Stimulated activated CD8-positive, alpha-beta memory T cell treated with anti-CD3 and anti-CD28 coated beads, Interleukin-2, amount 100 ng/mL, for 1 hour (primary cell): Measurements from ENCODE around the gene CCL2.
"Not testable (repeated sequence)": the region's sequence is repeated elsewhere in the genome, so short reads cannot be mapped to it uniquely, and the experiment has no call there.

Experiments used
- DNase-seq, 2 donors: peaks; one replicate each; pipeline ENCODE4 v3.0.0-alpha.2; 2020; ENCODE audit warnings: low read depth in 2 of 2

The CCL2 gene

DNA sequence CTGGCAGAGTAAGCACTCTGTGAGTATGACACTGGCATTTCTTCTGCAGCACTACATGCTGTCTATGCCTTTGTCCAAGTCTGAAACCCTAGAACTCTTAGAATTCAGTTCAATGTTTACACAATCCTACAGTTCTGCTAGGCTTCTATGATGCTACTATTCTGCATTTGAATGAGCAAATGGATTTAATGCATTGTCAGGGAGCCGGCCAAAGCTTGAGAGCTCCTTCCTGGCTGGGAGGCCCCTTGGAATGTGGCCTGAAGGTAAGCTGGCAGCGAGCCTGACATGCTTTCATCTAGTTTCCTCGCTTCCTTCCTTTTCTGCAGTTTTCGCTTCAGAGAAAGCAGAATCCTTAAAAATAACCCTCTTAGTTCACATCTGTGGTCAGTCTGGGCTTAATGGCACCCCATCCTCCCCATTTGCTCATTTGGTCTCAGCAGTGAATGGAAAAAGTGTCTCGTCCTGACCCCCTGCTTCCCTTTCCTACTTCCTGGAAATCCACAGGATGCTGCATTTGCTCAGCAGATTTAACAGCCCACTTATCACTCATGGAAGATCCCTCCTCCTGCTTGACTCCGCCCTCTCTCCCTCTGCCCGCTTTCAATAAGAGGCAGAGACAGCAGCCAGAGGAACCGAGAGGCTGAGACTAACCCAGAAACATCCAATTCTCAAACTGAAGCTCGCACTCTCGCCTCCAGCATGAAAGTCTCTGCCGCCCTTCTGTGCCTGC lies at the start of gene CCL2:
CCL2 (plus strand) TSS at position 635 of the 730 bp plus-strand sequence; CDS start at position 700, 65 bp downstream.
- no peak for DNase-seq

DNA sequence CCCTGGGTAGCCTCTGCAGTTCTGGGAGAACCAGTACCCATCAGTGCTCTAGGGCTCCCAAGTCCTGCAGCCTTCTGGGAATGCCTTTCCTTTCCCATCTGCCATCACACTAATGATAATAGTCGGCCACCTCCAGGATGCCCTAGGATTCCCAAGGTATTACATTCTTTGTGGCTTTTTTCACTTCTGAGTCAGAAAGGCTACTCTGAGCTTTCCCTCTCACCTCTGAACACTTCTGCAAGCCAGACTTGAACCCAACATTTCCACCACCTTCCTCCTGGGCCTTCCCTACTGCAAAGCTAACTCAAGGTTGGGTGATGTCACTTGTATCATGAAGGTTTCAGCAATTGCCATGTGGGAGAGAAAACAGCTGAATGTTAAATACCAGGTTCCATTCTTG lies 49.7 kb upstream of the CCL2 start:
- no peak for DNase-seq

DNA sequence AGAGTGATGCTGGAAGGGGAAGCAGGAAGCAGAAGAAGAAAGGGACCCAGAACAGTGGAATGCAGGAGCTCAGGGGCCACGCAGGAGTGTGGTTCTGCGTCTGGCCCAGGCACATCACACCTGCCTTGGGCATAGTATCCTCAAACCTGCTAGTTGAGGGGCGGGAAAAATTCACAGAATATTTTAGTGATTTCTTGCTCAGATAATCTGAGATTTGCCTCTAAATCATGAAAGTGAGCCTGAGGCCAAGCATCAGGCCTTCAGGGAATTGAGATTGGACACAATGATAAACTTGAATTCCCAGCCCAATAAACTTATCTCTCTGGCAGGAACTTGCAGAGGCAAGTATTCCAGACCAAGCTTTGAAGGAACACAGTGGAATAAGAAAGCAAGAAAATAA lies 48.5 kb upstream of the CCL2 start:
- no peak for DNase-seq

DNA sequence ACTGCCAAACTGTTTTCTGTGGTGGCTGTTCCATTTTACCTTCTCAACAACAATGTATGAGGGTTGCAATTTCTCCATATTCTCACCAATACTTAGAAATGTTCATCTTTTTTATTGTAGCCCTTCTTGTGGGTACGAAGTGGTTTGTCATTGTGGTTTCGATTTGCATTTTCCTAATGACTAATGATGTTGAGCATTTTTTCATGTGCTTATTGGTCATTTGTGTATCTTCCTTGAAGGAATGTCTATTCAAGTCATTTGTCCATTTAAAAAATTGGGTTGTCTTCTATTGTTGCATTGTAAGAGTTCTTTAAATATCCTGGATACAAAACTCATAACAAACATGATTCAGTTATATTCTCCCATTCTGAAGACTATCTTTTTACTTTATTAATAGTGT lies 47.5 kb upstream of the CCL2 start:
- DNase-seq: no peak

DNA sequence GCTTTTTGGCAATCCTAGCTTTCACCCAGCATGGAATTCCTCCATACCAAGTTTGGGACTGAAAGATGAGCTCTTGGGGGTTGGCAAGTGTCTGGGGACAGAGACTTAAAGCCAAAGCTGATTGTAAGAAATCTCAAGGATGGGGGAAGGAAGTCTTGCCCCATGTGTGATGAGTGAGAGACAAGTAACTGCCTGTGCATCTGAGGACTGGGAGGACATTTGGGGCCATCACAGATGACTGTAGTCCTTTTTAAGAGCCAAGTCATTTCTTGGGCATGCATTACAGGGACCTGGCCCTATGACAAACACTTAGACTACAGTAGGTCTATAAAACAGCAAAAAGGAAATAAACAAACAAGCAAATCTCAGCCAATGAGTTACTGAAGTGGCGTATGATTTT lies 36.3 kb upstream of the CCL2 start:
- no peak for DNase-seq

DNA sequence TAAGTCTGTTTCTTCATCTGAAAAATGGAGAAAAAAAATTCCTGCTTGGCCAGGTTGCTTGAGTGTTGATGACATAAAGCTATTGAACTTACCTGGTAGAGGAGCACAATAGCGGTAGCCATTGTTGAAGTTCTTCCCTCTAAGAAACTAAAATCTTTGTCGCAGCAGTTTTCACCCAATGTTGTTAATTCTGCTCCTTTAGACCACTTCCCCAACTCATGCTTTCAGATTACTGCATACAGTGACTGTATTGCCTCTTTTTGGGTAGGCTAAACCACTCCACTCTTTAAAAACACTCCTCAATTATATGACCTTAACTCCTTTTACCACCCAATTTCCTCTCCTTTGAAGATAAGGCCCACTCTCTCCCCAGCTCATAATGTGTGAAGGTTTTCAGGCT lies 35.7 kb upstream of the CCL2 start:
- no peak for DNase-seq

DNA sequence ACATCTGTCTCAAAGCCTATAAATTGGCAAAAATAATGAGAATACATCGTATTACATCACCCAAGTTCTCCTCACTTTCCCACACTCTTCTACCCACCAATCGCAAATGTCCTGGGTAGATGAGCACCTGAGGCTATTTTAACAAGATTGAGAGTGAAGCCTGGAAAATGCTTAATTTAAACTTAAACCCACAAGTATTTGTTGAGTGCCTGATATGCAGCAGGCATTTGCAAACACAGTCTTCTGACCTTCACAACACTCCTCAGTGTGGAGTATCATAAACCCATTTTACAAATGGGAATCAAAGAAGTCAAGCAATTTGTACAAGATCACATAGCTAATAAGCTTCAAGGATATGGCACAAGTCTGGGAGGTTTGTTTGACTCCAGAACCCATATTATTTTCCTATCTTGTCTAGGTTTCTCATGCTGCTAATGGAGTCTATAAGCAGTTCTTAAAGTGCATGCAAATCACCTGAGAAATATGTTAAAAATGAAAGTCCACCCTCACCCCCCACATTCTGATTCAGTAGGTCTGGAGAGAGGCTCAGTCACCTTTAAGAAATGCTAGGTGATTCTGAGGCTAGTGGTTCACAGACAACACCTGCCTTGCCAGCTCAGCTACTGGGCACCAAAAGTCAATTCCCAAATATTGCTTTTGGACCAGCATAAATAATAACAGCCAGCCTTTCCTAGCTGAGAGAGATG lies 34.9 kb upstream of the CCL2 start:
- DNase-seq: no peak

DNA sequence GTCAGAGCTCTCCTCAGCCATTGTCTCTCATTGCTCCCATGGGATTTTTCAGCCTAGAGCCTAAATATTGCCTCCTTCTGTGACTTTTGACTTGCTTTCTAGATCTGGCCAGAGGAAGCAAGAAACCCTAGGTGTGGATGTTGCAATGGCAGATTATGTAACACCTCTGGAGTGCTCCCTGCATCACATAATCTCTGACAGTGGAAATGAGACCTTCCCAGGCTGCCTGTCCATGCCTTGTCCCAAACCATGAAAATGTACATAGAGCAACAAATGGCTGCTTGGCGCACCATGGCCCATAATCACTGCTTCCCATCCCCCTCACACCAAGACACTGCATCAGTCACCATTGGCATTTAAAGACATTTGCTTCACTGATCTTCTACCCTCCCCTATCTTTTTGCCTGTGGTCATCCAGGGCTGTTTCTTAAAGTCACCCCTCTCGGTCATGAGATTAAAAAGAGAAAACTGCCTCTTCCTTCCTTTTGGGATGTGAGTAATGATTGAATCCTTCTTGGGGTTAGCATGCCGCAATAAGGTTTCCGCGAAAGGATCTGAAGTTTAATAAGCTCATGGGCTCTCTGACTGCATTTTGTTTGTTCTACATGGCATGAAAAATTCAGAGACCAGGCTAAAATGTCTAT lies 34.2 kb upstream of the CCL2 start:
- no peak for DNase-seq

DNA sequence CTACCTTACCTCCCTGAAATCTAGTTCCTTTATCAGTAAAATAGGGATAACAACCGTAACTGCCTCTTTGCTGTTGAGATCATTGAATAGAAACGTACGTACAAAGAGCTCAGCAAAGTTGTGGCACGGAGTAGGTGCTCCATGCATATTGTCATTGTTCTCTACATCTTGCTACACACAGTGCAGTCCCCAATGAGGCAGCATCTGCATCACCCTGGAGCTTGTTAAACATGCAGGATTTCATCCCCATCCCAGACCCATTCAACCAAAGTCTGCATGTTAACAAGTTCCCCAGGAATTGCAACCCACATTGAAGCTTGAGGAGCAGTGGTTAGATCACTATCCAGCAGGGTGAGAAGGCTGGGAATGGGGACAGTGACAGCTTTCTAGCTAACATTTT lies 33.7 kb upstream of the CCL2 start:
- no peak for DNase-seq

DNA sequence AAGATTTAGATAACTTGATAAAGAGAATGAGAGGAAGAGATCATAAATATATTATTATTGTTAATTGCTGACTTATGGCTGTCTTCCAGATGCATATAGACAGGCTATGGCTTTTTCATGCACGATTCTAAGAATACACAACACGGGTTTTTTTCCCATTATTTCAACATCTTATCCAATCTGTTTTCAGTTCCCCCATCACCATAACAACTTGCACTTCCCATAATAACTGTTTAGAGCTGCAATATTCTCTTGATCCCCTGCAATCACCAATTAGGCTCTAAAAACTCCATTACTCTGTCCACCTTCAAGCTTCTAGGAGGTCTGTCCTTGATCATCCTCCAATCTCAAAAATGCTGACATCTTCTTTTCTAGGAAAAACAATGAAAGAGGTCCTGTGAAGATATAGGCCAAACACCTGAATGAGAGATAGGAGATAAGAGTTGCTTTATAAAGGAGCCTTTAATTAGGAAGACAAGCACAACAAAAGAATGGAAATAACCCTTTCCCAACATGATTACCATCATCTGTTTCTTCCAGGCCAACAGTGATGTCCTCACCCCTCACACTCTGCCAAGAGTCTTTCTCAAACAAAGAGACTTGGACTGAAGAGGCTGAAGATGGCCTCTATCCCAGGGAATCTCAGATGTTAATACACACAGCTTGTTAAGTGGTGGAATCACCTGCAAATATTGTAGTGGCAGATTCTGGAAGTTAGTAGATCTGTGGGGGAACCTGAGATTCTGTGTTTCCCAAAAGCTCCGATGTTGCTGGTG lies 32.2 kb upstream of the CCL2 start:
- no peak for DNase-seq

DNA sequence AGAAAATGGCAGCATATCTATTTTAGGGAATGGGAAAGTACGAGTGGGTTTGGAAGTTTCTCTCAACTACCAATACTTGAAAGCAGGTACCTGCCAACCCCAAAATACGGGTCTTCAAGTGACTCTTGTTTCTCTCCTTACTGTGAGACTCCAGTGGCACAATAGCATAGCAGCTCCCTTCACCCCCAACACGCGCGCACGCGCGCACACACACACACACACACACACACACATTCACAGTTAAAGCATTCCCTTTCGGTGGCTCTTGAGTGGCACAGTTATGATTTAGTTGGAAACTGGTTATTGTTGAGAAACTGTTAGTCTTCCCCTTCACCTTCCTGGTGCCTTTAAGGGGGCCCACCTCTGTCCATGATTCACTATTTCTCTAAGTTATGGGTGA lies 30.0 kb upstream of the CCL2 start:
- DNase-seq: no peak

DNA sequence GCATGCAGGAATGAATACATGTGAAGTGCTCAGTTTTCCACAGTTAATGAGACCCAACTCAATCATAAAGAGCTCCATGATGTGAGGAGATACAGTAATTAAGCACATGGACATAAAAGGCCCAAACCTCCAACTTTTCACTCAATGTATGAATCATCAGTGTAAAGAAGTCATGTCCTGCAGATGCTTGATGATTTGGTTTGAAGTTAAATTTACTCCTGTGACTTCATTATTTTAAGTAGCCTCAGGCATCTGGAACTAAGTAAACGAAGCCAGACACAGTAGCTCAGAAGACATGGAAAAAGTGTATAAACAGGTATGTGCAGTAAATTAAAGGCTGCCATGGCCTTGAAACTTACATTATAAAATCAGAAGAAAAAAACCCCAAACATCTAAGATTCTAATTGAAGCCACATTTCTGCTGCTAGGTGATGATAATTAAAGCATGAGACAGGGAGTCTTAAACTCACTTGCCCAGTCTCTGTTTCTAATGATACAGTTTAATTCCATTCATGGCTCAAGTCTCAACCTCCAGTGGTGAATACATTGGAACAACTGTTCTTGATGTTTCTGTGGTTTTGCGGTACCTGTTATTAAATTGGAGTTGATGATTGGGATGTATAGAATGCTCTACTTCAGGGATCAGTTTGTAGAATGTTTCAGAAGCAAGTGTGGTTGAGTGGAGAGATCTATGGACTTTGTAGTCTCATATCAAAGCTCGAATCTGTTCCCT lies 28.9 kb upstream of the CCL2 start:
- DNase-seq: no peak

DNA sequence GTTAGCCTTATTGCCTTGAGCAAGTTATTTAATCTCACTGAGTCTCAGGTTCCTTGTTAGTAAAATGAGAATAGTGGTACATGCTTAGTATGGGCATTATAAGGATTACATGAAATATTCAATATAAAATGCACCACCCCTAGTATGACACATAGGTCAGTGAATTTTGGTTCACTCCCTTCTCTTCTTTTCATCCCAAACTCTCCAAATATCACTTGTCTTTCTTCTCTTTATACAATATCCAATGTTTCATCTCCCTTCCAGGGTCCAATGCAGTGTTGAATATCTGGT lies 28.4 kb upstream of the CCL2 start:
- DNase-seq: no peak

DNA sequence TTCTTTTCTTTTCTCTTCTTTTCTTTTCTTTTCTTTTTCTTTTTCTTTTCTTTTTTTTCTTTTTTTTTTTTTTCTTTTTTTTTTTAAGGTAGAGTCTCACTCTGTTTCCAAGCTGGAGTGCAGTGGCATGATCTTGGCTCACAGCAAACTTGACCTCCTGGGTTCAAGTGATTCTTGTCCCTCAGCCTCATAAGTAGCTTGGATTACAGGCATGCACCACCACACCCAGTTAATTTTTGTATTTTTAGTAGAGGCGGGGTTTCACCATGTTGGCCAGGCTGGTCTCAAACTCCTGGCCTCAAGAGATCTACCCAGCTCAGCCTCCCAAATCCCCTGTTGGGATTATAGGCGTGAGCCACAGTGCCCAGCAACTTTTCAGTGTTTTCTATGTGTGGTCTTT lies 27.8 kb upstream of the CCL2 start:
- not testable (repeated sequence) for DNase-seq

DNA sequence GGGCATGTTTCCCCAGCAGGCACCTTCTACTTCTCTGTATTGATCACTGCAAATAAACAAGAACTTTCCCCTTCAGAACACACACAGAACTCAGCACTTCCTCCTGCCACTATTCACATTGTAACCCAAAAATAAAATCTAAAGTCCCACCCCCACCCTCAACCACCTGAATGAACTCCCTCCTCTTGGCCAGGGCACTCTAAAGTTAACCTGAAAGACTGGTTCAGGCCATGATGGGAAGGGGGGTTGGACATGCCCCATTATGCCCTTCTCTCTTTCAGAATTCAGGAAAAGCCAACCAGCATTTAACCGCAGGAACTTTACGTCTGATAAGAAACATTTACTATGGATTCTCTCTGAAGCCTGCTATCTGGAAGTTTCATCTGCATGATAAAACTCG lies 27.4 kb upstream of the CCL2 start:
- no peak for DNase-seq

DNA sequence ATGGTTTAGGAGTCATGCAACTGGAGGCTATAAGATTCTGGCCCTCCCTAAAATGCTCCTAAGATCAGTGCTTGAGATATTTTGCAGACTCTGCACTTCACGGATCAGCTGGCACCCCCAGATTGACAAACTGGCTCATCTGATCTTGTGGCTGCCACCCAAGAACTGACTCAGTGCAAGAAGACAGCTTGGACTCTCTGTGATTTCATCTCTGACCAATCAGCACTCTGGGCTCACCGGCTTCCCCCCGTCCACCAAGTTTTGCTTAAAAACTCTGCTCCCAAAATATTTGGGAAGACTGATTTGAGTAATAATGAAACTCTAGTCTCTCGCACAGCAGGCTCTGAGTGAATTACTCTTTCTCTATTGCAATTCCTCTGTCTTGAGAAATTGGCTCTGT lies 26.3 kb upstream of the CCL2 start:
- no peak for DNase-seq

DNA sequence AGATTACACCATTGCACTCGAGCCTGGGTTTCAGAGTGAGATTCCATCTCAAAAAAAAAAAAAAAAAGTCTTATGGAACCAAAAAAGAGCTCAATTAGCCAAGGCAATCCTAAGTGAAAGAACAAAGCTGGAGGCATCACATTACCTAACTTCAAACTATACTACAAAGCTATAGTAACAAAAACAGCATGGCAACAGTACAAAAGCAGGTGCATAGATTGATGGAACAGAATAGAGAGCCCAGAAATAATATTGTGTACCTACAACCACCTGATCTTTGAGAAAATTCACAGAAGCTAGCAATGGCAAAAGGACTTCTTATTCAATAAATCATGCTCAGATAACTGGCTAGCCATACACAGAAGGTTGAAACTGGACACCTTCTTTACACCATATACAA lies 24.7 kb upstream of the CCL2 start:
- DNase-seq: no peak

DNA sequence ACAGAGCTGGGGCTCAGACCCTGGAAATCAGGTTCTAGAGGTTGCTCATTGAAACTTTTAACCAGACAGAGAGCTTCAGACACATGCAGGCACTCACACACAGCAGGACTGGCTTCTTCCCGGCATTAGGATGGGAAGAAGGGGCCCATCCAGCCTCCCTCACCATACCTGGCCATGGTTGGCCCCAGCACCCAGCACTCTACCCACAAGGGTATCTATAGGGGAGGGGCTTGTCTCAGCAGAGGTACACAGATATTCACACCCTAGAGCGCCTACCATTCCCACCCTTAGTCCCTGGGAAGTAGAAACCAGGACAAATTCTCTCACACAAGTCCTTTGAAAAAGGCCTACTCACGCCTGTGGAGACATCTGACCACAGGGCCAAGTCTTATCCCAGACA lies 20.5 kb upstream of the CCL2 start:
- DNase-seq: no peak

DNA sequence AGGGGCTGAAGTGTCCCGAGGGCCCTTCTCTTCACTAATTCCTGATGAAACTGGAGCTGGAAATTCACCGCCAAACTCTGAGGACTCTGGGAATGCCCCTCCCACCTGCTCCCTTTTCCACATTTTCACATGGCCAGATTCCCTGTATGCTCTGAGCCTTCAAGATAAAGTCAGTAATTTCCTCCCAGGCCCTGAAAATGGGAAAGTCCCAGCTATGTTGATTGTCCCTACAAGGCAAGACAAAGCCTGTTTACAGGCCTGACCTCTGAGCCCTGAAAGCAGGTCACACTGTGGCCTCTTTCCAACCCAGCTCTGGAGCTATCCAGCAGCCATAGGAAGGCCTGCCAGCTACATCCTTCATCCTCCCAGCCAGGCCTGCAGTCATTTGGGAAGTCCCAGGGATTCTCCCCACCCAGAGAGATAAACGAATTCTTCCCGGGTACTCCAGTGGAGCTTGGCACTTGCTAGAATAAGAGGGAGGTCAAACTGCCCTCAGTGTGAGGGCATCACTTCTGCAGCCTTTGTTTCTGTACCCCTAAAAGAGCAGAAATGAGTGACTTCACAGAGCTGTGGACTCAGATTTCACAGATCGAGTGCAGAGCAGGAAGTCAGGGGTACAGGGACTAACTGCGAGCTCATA lies 19.6 kb upstream of the CCL2 start:
- DNase-seq: no peak

DNA sequence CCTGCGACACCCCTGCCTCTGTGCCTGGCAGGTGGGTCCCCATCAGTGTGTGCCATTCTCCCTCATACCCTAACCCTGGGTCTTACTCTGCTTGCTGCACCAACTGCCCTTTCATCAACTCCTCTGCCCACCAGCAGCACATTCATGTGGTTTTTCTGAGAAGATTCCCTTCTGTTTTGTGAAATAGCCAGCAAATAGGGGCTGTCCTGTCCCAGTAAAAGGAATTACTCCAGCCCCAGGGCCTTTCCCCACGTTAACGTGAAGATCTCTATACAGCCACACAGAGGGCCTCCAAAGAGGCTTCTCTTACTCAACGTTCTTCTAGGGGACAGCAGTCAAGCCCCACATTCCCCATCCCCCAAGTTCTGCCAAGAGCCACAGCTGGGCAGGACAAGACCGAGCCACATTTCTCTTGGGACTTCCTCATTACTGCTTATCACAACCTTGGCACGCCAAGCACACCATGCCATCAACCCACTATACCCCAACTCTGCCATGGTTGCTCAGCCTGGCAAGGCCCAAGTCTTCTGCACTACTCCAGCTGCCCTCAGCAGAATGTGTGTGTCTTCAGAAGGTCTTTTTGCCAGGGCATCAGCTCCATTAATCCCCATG lies 18.7 kb upstream of the CCL2 start:
- no peak for DNase-seq

DNA sequence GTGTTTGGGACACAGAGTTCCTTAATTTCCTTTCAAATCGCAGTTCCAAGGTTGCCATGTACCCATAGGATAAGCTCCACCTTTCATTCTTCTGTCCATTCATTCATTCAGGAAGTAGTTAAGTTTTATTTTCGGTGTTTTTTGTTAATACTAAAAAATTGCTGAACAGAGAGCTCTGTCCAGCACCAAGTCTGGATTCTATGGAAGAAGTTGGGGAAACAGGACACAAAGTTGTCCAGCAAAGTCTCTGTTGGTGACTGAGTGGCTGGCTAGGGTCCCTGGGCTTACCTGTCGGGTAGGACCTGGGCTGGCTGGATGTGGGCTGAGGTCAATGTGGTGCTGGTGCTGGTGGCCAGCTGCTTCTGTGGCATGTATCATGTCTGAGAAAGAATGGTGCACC lies 17.6 kb upstream of the CCL2 start:
- no peak for DNase-seq
